Stimulated activated CD4-positive, alpha-beta T cell treated with anti-CD3 and anti-CD28 coated beads, Interleukin-1b, Interleukin-23, amount 100 ng/mL, for 48 hours (primary cell): ENCODE measurements around the gene GGA3.

Experiments used
- DNase-seq: peaks from one replicate; pipeline ENCODE4 v3.0.0-alpha.2; 2020

GGA3 gene

GRCh38 chr17:75244133-75244866 is 17.1 kb downstream of the GGA3 start:
- no peak for DNase-seq

- DNase-seq, result no peak
Measured at GRCh38 chr17:75242461-75243042, 18.9 kb downstream of the GGA3 start.

DNA sequence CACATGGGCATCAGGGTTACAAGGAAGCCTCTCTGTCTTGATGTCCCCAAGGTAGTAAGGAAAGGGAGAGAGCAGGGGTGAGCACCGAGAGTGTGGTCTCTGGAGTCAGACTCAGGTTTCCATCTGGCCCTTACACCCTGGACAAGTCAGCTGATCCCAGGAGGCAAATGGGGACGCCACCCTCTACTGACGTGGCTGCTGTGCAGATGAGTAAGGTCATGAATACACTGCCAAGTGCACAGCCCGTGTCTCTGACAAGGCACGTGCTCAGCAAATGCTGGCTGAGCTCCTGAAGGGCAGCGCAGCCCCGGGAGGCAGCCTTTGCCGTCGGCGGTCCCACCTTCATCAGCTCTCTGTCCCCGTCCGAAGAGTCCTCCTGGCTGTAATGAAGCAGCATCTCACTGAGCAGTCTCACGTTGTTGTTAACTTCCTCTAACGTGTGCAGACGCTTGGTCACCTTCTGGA is 19.4 kb downstream of the GGA3 start:
- DNase-seq, result peak; percentile 41

GRCh38 chr17:75241502-75241901 is 19.9 kb downstream of the GGA3 start:
- no peak for DNase-seq

- DNase-seq, result no peak
Measured at GRCh38 chr17:75241143-75241430, 20.3 kb downstream of the GGA3 start.

GRCh38 chr17:75240394-75241142 is 20.8 kb downstream of the GGA3 start:
- peak; percentile 47 for DNase-seq

- no peak for DNase-seq
Measured at GRCh38 chr17:75239778-75240393, 21.5 kb downstream of the GGA3 start.

- no peak for DNase-seq
Measured at GRCh38 chr17:75239214-75239613, 22.2 kb downstream of the GGA3 start.

DNA sequence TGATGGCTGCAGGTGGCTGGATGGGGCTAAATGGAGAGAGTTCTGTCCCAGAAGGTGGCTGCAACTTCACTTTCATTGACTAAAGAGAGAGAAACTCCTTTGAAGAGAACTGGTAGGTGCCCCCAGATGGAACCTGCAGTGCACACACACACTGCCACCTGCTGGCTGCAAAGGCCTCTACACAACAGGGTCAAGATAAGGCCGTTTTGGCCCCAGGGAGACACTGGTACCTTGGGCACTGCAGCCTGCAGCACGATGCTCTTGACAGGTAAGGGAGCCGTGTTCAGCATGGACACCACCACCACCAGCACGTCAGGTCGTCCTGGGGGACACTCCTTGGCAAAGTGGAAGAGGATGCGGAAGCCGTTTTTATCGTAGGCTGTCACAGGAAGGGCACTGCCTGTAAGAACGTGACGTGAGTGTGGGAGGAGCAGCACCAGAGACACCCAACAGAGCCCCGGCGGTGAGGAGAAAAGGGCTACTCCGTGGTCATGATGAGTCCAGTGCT is 22.7 kb downstream of the GGA3 start:
- peak; percentile 61 for DNase-seq

GRCh38 chr17:75238020-75238580 is 23.3 kb downstream of the GGA3 start:
- no peak for DNase-seq

DNA sequence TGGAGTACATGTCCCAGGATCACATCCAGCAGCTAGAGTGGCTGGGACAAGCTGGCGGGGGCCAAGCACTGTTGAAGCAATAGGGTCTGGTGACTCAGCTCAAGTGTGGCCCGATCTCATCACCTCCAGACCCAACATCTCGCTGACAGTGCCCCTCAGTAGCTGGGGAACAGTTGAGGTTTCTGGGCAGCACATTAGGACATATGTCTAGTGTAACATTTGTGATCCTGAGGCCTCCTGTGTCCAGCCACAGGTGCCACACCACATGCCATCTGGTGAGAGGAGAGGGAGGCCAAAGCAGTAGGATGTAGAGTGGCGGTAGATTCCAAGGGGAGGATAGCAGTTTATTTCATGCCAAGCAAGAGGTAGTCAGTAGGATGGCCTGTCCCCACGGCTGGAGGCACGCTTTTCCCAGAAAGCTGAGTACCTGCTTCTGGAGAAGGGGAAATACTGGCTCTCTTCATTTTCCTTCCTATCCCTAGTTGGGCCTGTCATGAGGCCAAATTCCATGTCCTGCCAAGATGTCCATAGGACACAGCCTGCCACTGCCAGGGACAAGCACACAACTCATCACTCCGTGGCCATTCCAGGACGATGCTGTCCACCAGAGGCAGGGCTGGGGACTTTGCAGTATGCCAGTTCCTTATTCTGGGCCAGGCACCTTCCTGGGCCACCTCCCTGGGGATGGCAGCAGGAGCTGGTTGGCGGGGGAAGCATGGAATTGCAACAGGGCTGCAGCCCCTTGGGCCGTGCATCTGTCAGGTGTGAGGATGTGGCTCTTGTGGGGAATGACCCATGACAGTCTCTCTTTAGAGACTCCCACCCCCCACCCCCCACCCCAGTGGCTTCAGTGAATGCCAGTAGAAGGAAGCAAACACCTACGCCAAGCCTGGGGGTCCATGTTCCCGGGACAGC is 24.0 kb downstream of the GGA3 start:
- no peak for DNase-seq

GRCh38 chr17:75232786-75233185 is 28.6 kb downstream of the GGA3 start:
- no peak for DNase-seq

DNA sequence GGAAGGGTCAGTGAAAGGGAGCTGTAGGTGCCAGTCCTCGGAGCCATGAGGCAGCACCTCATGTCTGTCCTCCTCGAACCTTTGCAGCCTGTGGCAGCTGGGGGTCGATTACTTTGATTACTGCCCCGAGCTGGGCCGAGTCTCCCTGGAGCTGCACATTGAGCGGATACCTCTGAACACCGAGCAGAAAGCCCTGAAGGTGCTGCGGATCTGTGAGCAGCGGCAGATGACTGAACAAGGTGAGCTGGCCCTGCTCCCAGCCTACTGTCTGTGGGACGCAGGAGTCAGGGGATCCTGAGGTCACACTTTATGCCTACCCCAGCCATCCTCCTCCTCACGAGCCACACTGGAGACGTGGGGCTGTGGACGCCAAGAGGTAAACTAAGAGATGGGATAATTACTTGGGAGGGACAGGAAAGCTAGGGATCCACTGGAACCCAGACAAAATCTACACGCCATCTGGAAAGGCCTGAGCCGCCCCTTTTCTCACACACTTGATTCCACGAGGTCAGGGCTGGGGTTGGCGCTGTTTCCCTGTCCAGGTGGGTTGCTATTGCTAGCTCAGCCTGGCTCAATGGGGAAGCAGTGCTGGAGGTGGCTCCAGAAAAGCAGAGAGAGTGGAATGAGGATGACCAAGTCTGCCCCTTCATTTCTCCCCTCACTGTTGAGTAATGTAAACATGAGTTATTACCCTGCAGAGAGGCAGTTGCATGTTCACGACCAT is 29.5 kb downstream of the GGA3 start:
- DNase-seq, result no peak

GRCh38 chr17:75231071-75231470 is 30.3 kb downstream of the GGA3 start:
- no peak for DNase-seq

DNA sequence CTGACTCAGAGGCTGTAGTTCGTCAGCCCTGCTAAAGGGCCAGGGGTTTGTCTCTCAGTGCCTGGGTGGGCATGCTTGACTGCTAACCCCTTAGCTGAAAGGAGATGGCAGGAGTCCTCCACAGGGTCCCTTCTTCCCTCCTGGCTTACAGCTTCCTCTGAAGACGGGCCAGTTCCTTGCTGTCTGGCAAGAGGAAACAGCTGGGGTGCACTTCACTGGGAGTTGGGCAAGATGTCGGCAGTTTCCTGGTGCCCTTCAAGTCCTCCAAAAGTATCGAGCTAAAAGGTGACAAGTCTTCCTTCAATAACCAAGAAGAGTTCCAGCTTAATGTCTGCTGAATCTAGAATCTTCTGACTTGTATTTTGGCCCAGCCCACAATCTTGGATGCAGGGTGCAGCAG is 32.6 kb downstream of the GGA3 start:
- no peak for DNase-seq

DNA sequence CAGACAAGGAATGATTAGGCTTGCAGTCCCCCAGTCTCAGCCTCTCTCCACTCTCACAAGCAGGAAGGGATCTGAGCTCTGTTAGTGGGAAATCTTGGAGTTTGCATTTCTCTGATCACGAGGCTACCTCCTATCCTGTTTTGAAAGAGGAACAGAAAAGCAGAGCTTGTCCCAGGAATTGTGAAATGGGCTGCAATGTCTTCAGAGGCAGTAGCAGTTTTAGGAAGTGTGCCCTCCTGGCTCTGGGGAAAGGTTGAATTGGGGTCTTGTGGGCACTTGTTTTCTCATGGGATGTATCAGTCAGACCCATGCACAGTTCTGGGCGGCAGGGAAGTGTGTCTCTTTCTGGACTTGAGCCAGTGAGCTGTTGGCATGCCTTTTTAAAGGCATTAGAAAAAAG is 33.1 kb downstream of the GGA3 start:
- no peak for DNase-seq

GRCh38 chr17:75227729-75228128 is 33.7 kb downstream of the GGA3 start:
- no peak for DNase-seq

- no peak for DNase-seq
Measured at GRCh38 chr17:75225016-75225415, 36.4 kb downstream of the GGA3 start.

DNA sequence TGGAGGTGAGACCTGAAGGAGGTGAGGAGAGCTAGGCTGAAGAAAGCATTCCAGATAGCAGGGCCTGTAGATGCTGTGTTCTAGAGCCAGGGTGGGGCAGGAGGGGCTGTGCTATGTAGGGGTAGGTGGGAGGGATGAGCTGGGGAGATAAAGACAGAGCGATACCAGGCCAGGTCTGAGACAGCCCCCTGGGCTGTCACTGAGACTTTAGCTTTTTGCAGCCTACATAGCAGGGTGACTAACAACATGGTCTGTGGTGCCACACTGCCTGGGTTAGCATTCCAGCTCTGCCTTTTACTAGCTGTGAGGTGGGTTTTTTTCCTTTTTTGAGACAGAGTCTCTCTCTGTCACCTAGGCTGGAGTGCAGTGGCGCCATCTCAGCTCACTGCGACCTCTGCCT is 41.6 kb downstream of the GGA3 start:
- no peak for DNase-seq

- DNase-seq, result no peak
Measured at GRCh38 chr17:75218131-75218530, 43.3 kb downstream of the GGA3 start.

GRCh38 chr17:75209061-75209460 is 52.3 kb downstream of the GGA3 start:
- no peak for DNase-seq
